ENCODE data around the gene SPRTN.

GRCh38 chr1:231384696-231385415, 46.8 kb downstream of the SPRTN start:
- TF ChIP-seq, protein P1, sequence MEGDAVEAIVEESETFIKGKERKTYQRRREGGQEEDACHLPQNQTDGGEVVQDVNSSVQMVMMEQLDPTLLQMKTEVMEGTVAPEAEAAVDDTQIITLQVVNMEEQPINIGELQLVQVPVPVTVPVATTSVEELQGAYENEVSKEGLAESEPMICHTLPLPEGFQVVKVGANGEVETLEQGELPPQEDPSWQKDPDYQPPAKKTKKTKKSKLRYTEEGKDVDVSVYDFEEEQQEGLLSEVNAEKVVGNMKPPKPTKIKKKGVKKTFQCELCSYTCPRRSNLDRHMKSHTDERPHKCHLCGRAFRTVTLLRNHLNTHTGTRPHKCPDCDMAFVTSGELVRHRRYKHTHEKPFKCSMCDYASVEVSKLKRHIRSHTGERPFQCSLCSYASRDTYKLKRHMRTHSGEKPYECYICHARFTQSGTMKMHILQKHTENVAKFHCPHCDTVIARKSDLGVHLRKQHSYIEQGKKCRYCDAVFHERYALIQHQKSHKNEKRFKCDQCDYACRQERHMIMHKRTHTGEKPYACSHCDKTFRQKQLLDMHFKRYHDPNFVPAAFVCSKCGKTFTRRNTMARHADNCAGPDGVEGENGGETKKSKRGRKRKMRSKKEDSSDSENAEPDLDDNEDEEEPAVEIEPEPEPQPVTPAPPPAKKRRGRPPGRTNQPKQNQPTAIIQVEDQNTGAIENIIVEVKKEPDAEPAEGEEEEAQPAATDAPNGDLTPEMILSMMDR (IDR thresholded peaks at IDR 0.05), result no peak
- TF ChIP-seq POLR2AphosphoS5 (IDR thresholded peaks at IDR 0.05) (no peak), POLR2A (IDR thresholded peaks at IDR 0.05) (no peak)

Measured in breast epithelium (tissue), 3 donors.